ENCODE measurements around the gene EIF3K. TPM values are rescaled to one million over a fixed set of nuclear protein-coding genes. Genes with fewer than 3 reads are reported as not detected.

The EIF3K gene
- polyA plus RNA-seq, 1 donor (not counting 4 experiments of a cell fraction or from before 2014, with no cell fraction given): 240 TPM

- Histone ChIP-seq H3K27me3 (ENCODE audit: control insufficient read depth, extremely low read depth, insufficient read depth, low read length) (no peaks in the 10 kb centered on the region), H3K36me3 (ENCODE audit: control insufficient read depth in 2 of 2, extremely low read depth in 1 of 2, insufficient read depth in 2 of 2, low read length in 2 of 2) (peaks cover 22 to 42% of the 10 kb centered on the region in 2 experiments), H3K9me1 (ENCODE audit: control insufficient read depth, extremely low read depth, insufficient read depth, low read length) (peaks cover 2% of the 10 kb centered on the region), H3K4me3 (ENCODE audit: control insufficient read depth in 2 of 3, extremely low read depth in 1 of 3, insufficient read depth in 2 of 3, low read depth in 1 of 3, low read length in 3 of 3) (no peak overlapping the region), H3K9me3 (ENCODE audit: control insufficient read depth, low read depth, low read length) (no peaks in the 10 kb centered on the region), H2AFZ (ENCODE audit: control insufficient read depth, low read length) (no peak overlapping the region), H3K4me2 (ENCODE audit: control insufficient read depth, extremely low read depth, insufficient read depth, low read depth, low read length) (peak overlapping the region; percentile 36), H3K27ac (ENCODE audit: control insufficient read depth, insufficient read depth, low read length) (peak overlapping the region; percentile 48), H3K79me2 (ENCODE audit: control insufficient read depth, insufficient read depth, low read length) (peaks cover 91% of the 10 kb centered on the region), H4K20me1 (ENCODE audit: control insufficient read depth, extremely low read depth, insufficient read depth, low read length) (peaks cover 21% of the 10 kb centered on the region), H3K4me1 (ENCODE audit: control insufficient read depth, extremely low read depth, insufficient read depth, low read length) (peaks cover 71% of the 10 kb centered on the region), H3K9ac (ENCODE audit: control insufficient read depth, extremely low read depth, insufficient read depth, low read length) (peak overlapping the region; percentile 32)
- FAIRE-seq (no peak), DNase-seq (ENCODE audit: low read depth, low spot score) (no peak)
- dilution Hi-C loops (cut with MboI; ENCODE audit: extremely low pct_ligation_motif_present, low sequenced_read_pairs): no loop called here
- TF ChIP-seq EZH2 (IDR thresholded peaks at IDR 0.05; ENCODE audit: low read length): no peak
- no peak for TF ChIP-seq CTCF (optimal IDR thresholded peaks at IDR 0.05 in 1 of 3, IDR thresholded peaks at IDR 0.05 in 1 of 3, conservative IDR thresholded peaks at IDR 0.05 in 1 of 3; ENCODE audit: extremely low read depth in 1 of 3, insufficient read depth in 2 of 3, low read length in 3 of 3)
These were observed 54.0 kb downstream of the EIF3K start for GRCh38 chr19:38673030-38673429.

GRCh38 chr19:38674388-38675171, 55.6 kb downstream of the EIF3K start:
- Histone ChIP-seq H3K9ac (ENCODE audit: control insufficient read depth, extremely low read depth, insufficient read depth, low read length) (peak overlapping the region; percentile 89), H4K20me1 (ENCODE audit: control insufficient read depth, extremely low read depth, insufficient read depth, low read length) (peaks cover 8% of the 10 kb centered on the region), H3K4me2 (ENCODE audit: control insufficient read depth, extremely low read depth, insufficient read depth, low read depth, low read length) (peak overlapping the region; percentile 79), H3K27ac (ENCODE audit: control insufficient read depth, insufficient read depth, low read length) (peak overlapping the region; percentile 96), H3K9me1 (ENCODE audit: control insufficient read depth, extremely low read depth, insufficient read depth, low read length) (peaks cover 2% of the 10 kb centered on the region), H3K27me3 (ENCODE audit: control insufficient read depth, extremely low read depth, insufficient read depth, low read length) (no peaks in the 10 kb centered on the region), H3K79me2 (ENCODE audit: control insufficient read depth, insufficient read depth, low read length) (peaks cover 91% of the 10 kb centered on the region), H3K4me1 (ENCODE audit: control insufficient read depth, extremely low read depth, insufficient read depth, low read length) (peaks cover 67% of the 10 kb centered on the region), H3K4me3 (ENCODE audit: control insufficient read depth in 2 of 3, extremely low read depth in 1 of 3, insufficient read depth in 2 of 3, low read depth in 1 of 3, low read length in 3 of 3) (peak overlapping the region in 1 of 3 experiments; percentile 43), H2AFZ (ENCODE audit: control insufficient read depth, low read length) (no peak overlapping the region), H3K36me3 (ENCODE audit: control insufficient read depth in 2 of 2, extremely low read depth in 1 of 2, insufficient read depth in 2 of 2, low read length in 2 of 2) (peaks cover 22 to 37% of the 10 kb centered on the region in 2 experiments), H3K9me3 (ENCODE audit: control insufficient read depth, low read depth, low read length) (no peaks in the 10 kb centered on the region)
- dilution Hi-C loops (cut with MboI; ENCODE audit: extremely low pct_ligation_motif_present, low sequenced_read_pairs): no loop called here
- DNase-seq (ENCODE audit: low read depth, low spot score) (no peak), FAIRE-seq (peak; percentile 96)
- TF ChIP-seq CTCF (optimal IDR thresholded peaks at IDR 0.05 in 1 of 3, IDR thresholded peaks at IDR 0.05 in 1 of 3, conservative IDR thresholded peaks at IDR 0.05 in 1 of 3; ENCODE audit: extremely low read depth in 1 of 3, insufficient read depth in 2 of 3, low read length in 3 of 3): no peak
- TF ChIP-seq EZH2 (IDR thresholded peaks at IDR 0.05; ENCODE audit: low read length): no peak
